Tibial nerve (tissue), 4 donors: ENCODE measurements around the gene RGS16. TPM values are rescaled to one million over a fixed set of nuclear protein-coding genes. Genes with fewer than 3 reads are reported as not detected.

ENCODE experiments used
- DNase-seq, 2 donors: peaks; one replicate each; pipeline ENCODE4 v3.0.0-alpha.2; 2019; ENCODE audit warnings: low spot score in 2 of 2
- H3K27ac ChIP-seq, 4 donors: fragments of 200-600 bp; sonication (generic) in 3 of 4; one replicate each; pipeline ENCODE4 v1.5.1; 2017 to 2019; ENCODE audit warnings: mild to moderate bottlenecking in 1 of 4
- H3K27me3 ChIP-seq, 2 donors: fragments of 200-600 bp; sonication (generic) in 1 of 2; one replicate each; pipeline versions ENCODE4 v1.5.1 to v1.6.0; 2017 to 2019
- H3K36me3 ChIP-seq, 3 donors: fragments of 200-600 bp; sonication (generic); one replicate each; pipeline ENCODE4 v1.5.1; 2018 to 2019
- H3K4me1 ChIP-seq, 4 donors: fragments of 200-600 bp; sonication (generic) in 3 of 4; one replicate each; pipeline ENCODE4 v1.5.1; 2017 to 2019
- H3K4me3 ChIP-seq, 4 donors: fragments of 200-600 bp; sonication (generic) in 3 of 4; one replicate each; pipeline ENCODE4 v1.5.1; 2017 to 2019; ENCODE audit warnings: mild to moderate bottlenecking in 1 of 4, moderate library complexity in 1 of 4
- H3K9me3 ChIP-seq, 4 donors: fragments of 200-600 bp; sonication (generic) in 3 of 4; one replicate each; pipeline ENCODE4 v1.5.1; 2017 to 2019
- CTCF ChIP-seq, 5 experiments: fragments of 200-600 bp in 3 of 5; fragments of 450-650 bp in 2 of 5; sonication (generic) in 3 of 5; IDR thresholded peaks; one replicate each; pipeline ENCODE4 v1.5.1; 2016 to 2019; ENCODE audit warnings: antibody characterized with exemption in 5 of 5, mild to moderate bottlenecking in 3 of 5, moderate library complexity in 2 of 5
- EP300 ChIP-seq, 2 donors: sonication (generic); formaldehyde crosslinking; IDR thresholded peaks; one replicate each; pipeline ENCODE4 v1.6.1; 2017; ENCODE audit warnings: antibody characterized with exemption in 2 of 2, mild to moderate bottlenecking in 1 of 2
- POLR2A ChIP-seq, 2 donors: fragments of 450-650 bp; IDR thresholded peaks; one replicate each; pipeline ENCODE4 v1.6.1; 2017; ENCODE audit warnings: antibody characterized with exemption in 2 of 2, mild to moderate bottlenecking in 2 of 2, moderate library complexity in 2 of 2
- WGBS, 2 donors: methylation state at CpG; one replicate each; pipeline ENCODE4 v1.1.5; 2018; 5-methylcytosine and 5-hydroxymethylcytosine counted together
- total RNA-seq, 4 donors: library from RNA; depleted of rRNA; stranded (reverse); fragments of >200 nt; gene quantifications; one replicate each; pipeline ENCODE4 v1.1.0, GENCODE V29; 2016

The RGS16 gene
- total RNA-seq, 4 donors from 2014 or later = 0.78 to 2.1 (median 1.2) TPM

- no peak for DNase-seq
- Histone ChIP-seq H3K9me3 (no peaks in the 10 kb centered on the region), H3K27ac (peak overlapping the region in 3 of 4 donors; percentile 33 to 74 (median 57)), H3K4me3 (peak overlapping the region; percentile 34 to 61 (median 50)), H3K36me3 (peaks cover 0 to 22% (median 0%) of the 10 kb centered on the region in 3 donors), H3K4me1 (peaks cover 0 to 43% (median 20%) of the 10 kb centered on the region in 4 donors), H3K27me3 (no peaks in the 10 kb centered on the region)
- TF ChIP-seq POLR2A (IDR thresholded peaks at IDR 0.05) = no peak
- no peak for TF ChIP-seq CTCF (IDR thresholded peaks at IDR 0.05)
- no peak for TF ChIP-seq EP300 (IDR thresholded peaks at IDR 0.05)
- WGBS, 2 donors = 0 to 4% methylated on average over 7 to 8 of the region's 12 CpGs
Observed at GRCh38 chr1:182603646-182604174, 479 bp downstream of the RGS16 start.

- DNase-seq = no peak
- peak overlapping the region in 2 of 4 donors; percentile 33 to 74 for H3K27ac ChIP-seq
- no peaks in the 10 kb centered on the region for H3K27me3 ChIP-seq
- no peaks in the 10 kb centered on the region for H3K9me3 ChIP-seq
- 43 to 51% methylated on average over 10 of the region's 10 CpGs for WGBS, 2 donors
- H3K4me3 ChIP-seq = peak overlapping the region; percentile 1 to 61 (median 42)
- H3K36me3 ChIP-seq = peaks cover 0 to 22% (median 0%) of the 10 kb centered on the region in 3 donors
- H3K4me1 ChIP-seq = peaks cover 0 to 43% (median 20%) of the 10 kb centered on the region in 4 donors
- TF ChIP-seq EP300 (IDR thresholded peaks at IDR 0.05) (peak in 1 of 2 donors; percentile 38), CTCF (IDR thresholded peaks at IDR 0.05) (no peak)
Observed at GRCh38 chr1:182602935-182603645, 1.1 kb downstream of the RGS16 start.

- WGBS, 2 donors = 52 to 54% methylated on average over 4 of the region's 4 CpGs
- no peak for TF ChIP-seq EP300 (IDR thresholded peaks at IDR 0.05)
- no peak for TF ChIP-seq CTCF (IDR thresholded peaks at IDR 0.05)
- TF ChIP-seq POLR2A (IDR thresholded peaks at IDR 0.05) = no peak
- no peak overlapping the region for H3K4me3 ChIP-seq
Observed at GRCh38 chr1:182601913-182602312, 2.3 kb downstream of the RGS16 start.

GRCh38 chr1:182601416-182601786, 2.8 kb downstream of the RGS16 start:
- H3K4me1 ChIP-seq = peaks cover 0 to 43% (median 20%) of the 10 kb centered on the region in 4 donors
- no peaks in the 10 kb centered on the region for H3K9me3 ChIP-seq
- peak in 1 of 2 donors; percentile 70 for DNase-seq
- TF ChIP-seq CTCF (IDR thresholded peaks at IDR 0.05) (peak; percentile 69 to 95 (median 81)), EP300 (IDR thresholded peaks at IDR 0.05) (peak in 1 of 2 donors; percentile 24), POLR2A (IDR thresholded peaks at IDR 0.05) (no peak)
- peak overlapping the region in 3 of 4 donors; percentile 24 to 52 (median 29) for H3K27ac ChIP-seq
- peaks cover 0 to 22% (median 0%) of the 10 kb centered on the region in 3 donors for H3K36me3 ChIP-seq
- H3K27me3 ChIP-seq = no peaks in the 10 kb centered on the region
- H3K4me3 ChIP-seq = no peak overlapping the region
- 17 to 19% methylated on average over 6 of the region's 6 CpGs for WGBS, 2 donors

More at GRCh38 chr1:182601913-182602312, 2.3 kb downstream of the RGS16 start:
- Histone ChIP-seq H3K27ac (peak overlapping the region in 3 of 4 donors; percentile 24 to 52 (median 29)), H3K27me3 (no peaks in the 10 kb centered on the region), H3K36me3 (peaks cover 0 to 22% (median 0%) of the 10 kb centered on the region in 3 donors), H3K9me3 (no peaks in the 10 kb centered on the region), H3K4me1 (peaks cover 0 to 43% (median 20%) of the 10 kb centered on the region in 4 donors)
- DNase-seq = no peak
